ENCODE results near the gene DHRS7B.

DHRS7B gene

GRCh38 chr17:21172846-21173245 is 46.1 kb downstream of the DHRS7B start:
- no peak for TF ChIP-seq CTCF (IDR thresholded peaks at IDR 0.05; ENCODE audit: insufficient read depth, low read depth, low read length, missing control alignments)
- no peak overlapping the region for H3K4me3 ChIP-seq (ENCODE audit: low read length)
- no peak for DNase-seq (ENCODE audit: low read depth)

GRCh38 chr17:21173543-21173942 is 46.8 kb downstream of the DHRS7B start:
- DNase-seq (ENCODE audit: low read depth) = no peak
- no peak for TF ChIP-seq CTCF (IDR thresholded peaks at IDR 0.05; ENCODE audit: insufficient read depth, low read depth, low read length, missing control alignments)
- no peak overlapping the region for H3K4me3 ChIP-seq (ENCODE audit: low read length)

- DNase-seq (ENCODE audit: low read depth) = no peak
- TF ChIP-seq CTCF (IDR thresholded peaks at IDR 0.05; ENCODE audit: insufficient read depth, low read depth, low read length, missing control alignments) = no peak
- H3K4me3 ChIP-seq (ENCODE audit: low read length) = no peak overlapping the region
These were observed 47.4 kb downstream of the DHRS7B start for GRCh38 chr17:21174186-21174585.

- TF ChIP-seq CTCF (IDR thresholded peaks at IDR 0.05; ENCODE audit: insufficient read depth, low read depth, low read length, missing control alignments) = no peak
- no peak for DNase-seq (ENCODE audit: low read depth)
- no peak overlapping the region for H3K4me3 ChIP-seq (ENCODE audit: low read length)
These were observed 47.9 kb downstream of the DHRS7B start for GRCh38 chr17:21174713-21175112.

- no peak for DNase-seq (ENCODE audit: low read depth)
- TF ChIP-seq CTCF (IDR thresholded peaks at IDR 0.05; ENCODE audit: insufficient read depth, low read depth, low read length, missing control alignments) = no peak
- no peak overlapping the region for H3K4me3 ChIP-seq (ENCODE audit: low read length)
These were observed 50.1 kb downstream of the DHRS7B start for GRCh38 chr17:21176773-21177395.

GRCh38 chr17:21177401-21177800 is 50.6 kb downstream of the DHRS7B start:
- DNase-seq (ENCODE audit: low read depth) = no peak
- TF ChIP-seq CTCF (IDR thresholded peaks at IDR 0.05; ENCODE audit: insufficient read depth, low read depth, low read length, missing control alignments) = no peak

More at GRCh38 chr17:21177401-21177800, 50.6 kb downstream of the DHRS7B start:
- no peak overlapping the region for H3K4me3 ChIP-seq (ENCODE audit: low read length)

All from epithelial cell of esophagus (primary cell).